HG03442 (cell line): ENCODE data around the gene CASP1.
"Not testable (repeated sequence)": the region's sequence is repeated elsewhere in the genome, so short reads cannot be mapped to it uniquely, and the experiment has no call there.

ENCODE experiments used
- ATAC-seq: cut with Tn5 transposase; IDR thresholded peaks from one replicate; pipeline ENCODE4 v1.9.1; 2021; ENCODE audit warnings: mild to moderate bottlenecking, moderate library complexity; ENCODE audit not compliant: unreplicated experiment

The CASP1 gene

GRCh38 chr11:105034813-105035620 lies at the start of gene CASP1:
CASP1 (minus strand) TSS chr11:105035144; CDS start chr11:105035113, 31 bp downstream.
- peak; percentile 96 for ATAC-seq

GRCh38 chr11:105081412-105082150 lies 46.6 kb upstream of the CASP1 start:
- no peak for ATAC-seq

- not testable (repeated sequence) for ATAC-seq
Measured at GRCh38 chr11:105080171-105080906, 45.4 kb upstream of the CASP1 start.

- ATAC-seq = no peak
Measured at GRCh38 chr11:105078283-105078682, 43.3 kb upstream of the CASP1 start.

GRCh38 chr11:105077141-105077790 lies 42.3 kb upstream of the CASP1 start:
- peak; percentile 80 for ATAC-seq

GRCh38 chr11:105074166-105074530 lies 39.2 kb upstream of the CASP1 start:
- ATAC-seq = no peak

GRCh38 chr11:105073456-105074165 lies 38.7 kb upstream of the CASP1 start:
- ATAC-seq = no peak

GRCh38 chr11:105072080-105072479 lies 37.1 kb upstream of the CASP1 start:
- ATAC-seq = not testable (repeated sequence)

- no peak for ATAC-seq
Measured at GRCh38 chr11:105071089-105071732, 36.3 kb upstream of the CASP1 start.

GRCh38 chr11:105070306-105070705 lies 35.4 kb upstream of the CASP1 start:
- ATAC-seq = no peak

- not testable (repeated sequence) for ATAC-seq
Measured at GRCh38 chr11:105069749-105070148, 34.8 kb upstream of the CASP1 start.

GRCh38 chr11:105063245-105063941 lies 28.4 kb upstream of the CASP1 start:
- not testable (repeated sequence) for ATAC-seq

- no peak for ATAC-seq
Measured at GRCh38 chr11:105057432-105057831, 22.5 kb upstream of the CASP1 start.

GRCh38 chr11:105056446-105056845 lies 21.5 kb upstream of the CASP1 start:
- no peak for ATAC-seq

- no peak for ATAC-seq
Measured at GRCh38 chr11:105054723-105055493, 20.0 kb upstream of the CASP1 start.

- ATAC-seq = no peak
Measured at GRCh38 chr11:105052487-105052886, 17.5 kb upstream of the CASP1 start.

GRCh38 chr11:105051559-105051958 lies 16.6 kb upstream of the CASP1 start:
- ATAC-seq = no peak

- ATAC-seq = no peak
Measured at GRCh38 chr11:105049481-105049880, 14.5 kb upstream of the CASP1 start.
